Endodermal cell (in vitro differentiated cells): ENCODE results near the gene GDF11. TPM values are rescaled to one million over a fixed set of nuclear protein-coding genes. Genes with fewer than 3 reads are reported as not detected.
A peak's percentile ranks its signal among the peaks of the same experiment; 100 is the strongest.

Source experiments
- DNase-seq: peaks from one replicate; pipeline ENCODE4 v3.0.0-alpha.2; 2017
- H3K27ac ChIP-seq: 2 replicates; pipeline ENCODE4 v1.5.1; 2013; ENCODE audit warnings: mild to moderate bottlenecking, low read depth, low read length, moderate library complexity
- H3K27me3 ChIP-seq: 2 replicates; pipeline ENCODE4 v1.6.1; 2013; ENCODE audit warnings: mild to moderate bottlenecking, low read length, moderate library complexity; ENCODE audit not compliant: insufficient read depth, control insufficient read depth, poor library complexity, severe bottlenecking
- H3K36me3 ChIP-seq: 2 replicates; pipeline ENCODE4 v1.7.0; 2013; ENCODE audit warnings: mild to moderate bottlenecking, low read length, moderate library complexity; ENCODE audit not compliant: control insufficient read depth, insufficient read depth
- H3K4me1 ChIP-seq: one replicate; pipeline ENCODE4 v1.7.0; 2013; ENCODE audit warnings: low read length; ENCODE audit not compliant: control insufficient read depth, insufficient read depth
- H3K4me3 ChIP-seq: 2 replicates; pipeline ENCODE4 v1.5.1; 2013; ENCODE audit warnings: mild to moderate bottlenecking, low read length, moderate library complexity
- H3K9ac ChIP-seq: 2 replicates; pipeline ENCODE4 v1.6.1; 2013; ENCODE audit warnings: mild to moderate bottlenecking, low read length, moderate library complexity; ENCODE audit not compliant: poor library complexity, severe bottlenecking; ENCODE audit errors: extremely low read depth
- H3K9me3 ChIP-seq: 2 replicates; pipeline ENCODE4 v1.6.1; 2013; ENCODE audit warnings: mild to moderate bottlenecking, low read length, moderate library complexity; ENCODE audit not compliant: control insufficient read depth
- H3K27ac Mint-ChIP-seq: 2 replicates; pipeline ENCODE4 v1.8.0; 2020; ENCODE audit warnings: mixed read lengths
- H3K27me3 Mint-ChIP-seq: 2 replicates; pipeline ENCODE4 v1.8.0; 2021; ENCODE audit warnings: mild to moderate bottlenecking, mixed read lengths; ENCODE audit not compliant: insufficient read depth
- H3K36me3 Mint-ChIP-seq: 2 replicates; pipeline ENCODE4 v1.8.0; 2020; ENCODE audit warnings: low read depth, mixed read lengths
- H3K4me1 Mint-ChIP-seq: 2 replicates; pipeline ENCODE4 v1.8.0; 2020; ENCODE audit warnings: mixed read lengths
- H3K4me3 Mint-ChIP-seq: 2 replicates; pipeline ENCODE4 v1.8.0; 2020; ENCODE audit warnings: mild to moderate bottlenecking, moderate library complexity, mixed read lengths
- H3K9me3 Mint-ChIP-seq: 2 replicates; pipeline ENCODE4 v1.8.0; 2020; ENCODE audit warnings: mild to moderate bottlenecking, mixed read lengths
- CTCF ChIP-seq: fragments of 200-600 bp; sonication (generic); conservative IDR thresholded peaks from 2 replicates; pipeline ENCODE4 v1.5.0; 2021; ENCODE audit warnings: antibody characterized with exemption, mild to moderate bottlenecking
- WGBS, 2 experiments: methylation state at CpG; one replicate each; pipeline versions ENCODE4 v1.1.5 to v1.1.7; 2013; ENCODE audit warnings: missing lambda C conversion rate in 2 of 2, mixed read lengths in 1 of 2; ENCODE audit not compliant: insufficient coverage in 1 of 2, insufficient read length in 1 of 2; 5-methylcytosine and 5-hydroxymethylcytosine counted together
- long read RNA-seq, 4 experiments: library from polyadenylated mRNA in 2 of 4; library from RNA in 1 of 4; library from capped mRNA in 1 of 4; stranded (forward) in 3 of 4; unstranded in 1 of 4; transcript quantifications; one replicate each; pipeline ENCODE4 v2.0.0, GENCODE V29; 2020 to 2021; ENCODE audit warnings: inconsistent platforms in 1 of 4
- polyA plus RNA-seq, 2 experiments: library from polyadenylated mRNA; stranded (reverse); fragments of 50-300 nt; gene quantifications; one replicate each; pipeline ENCODE4 v1.2.3, GENCODE V29; 2013
- total RNA-seq, 2 donors: library from RNA; stranded (reverse); fragmentation: NEBNext Ultra II Directional in 1 of 2; extraction: Animal tissue kit (Norgen Biotek cat#: 25700) in 1 of 2; gene quantifications; 2 replicates in 1 of 2; 3 replicates in 1 of 2; pipeline ENCODE4 v1.2.1, GENCODE V29; 2021

GDF11 gene
- total RNA-seq: 10 to 100 TPM; 29.8 to 33.0 TPM
- polyA plus RNA-seq (2013, experiment 1 of 2): 32.4 TPM
- polyA plus RNA-seq (2013, experiment 2 of 2): 28.6 TPM
- long read RNA-seq, experiment 1, full-length matches to known transcripts: 6 of 14 reads
- long read RNA-seq, experiment 1, partial matches to known transcripts: 1 of 14 reads
- long read RNA-seq, experiment 1, other reads (novel, unspliced or antisense): 7 of 14 reads
- long read RNA-seq, experiment 2, full-length matches to known transcripts: 6 of 18 reads
- long read RNA-seq, experiment 2, partial matches to known transcripts: 1 of 18 reads
- long read RNA-seq, experiment 2, other reads (novel, unspliced or antisense): 11 of 18 reads
- long read RNA-seq, experiment 3, partial matches to known transcripts: 0 of 2 reads
- long read RNA-seq, experiment 3, other reads (novel, unspliced or antisense): 2 of 2 reads
- long read RNA-seq, experiment 4, full-length matches to known transcripts: 1 of 13 reads
- long read RNA-seq, experiment 4, partial matches to known transcripts: 9 of 13 reads
- long read RNA-seq, experiment 4, other reads (novel, unspliced or antisense): 3 of 13 reads

GRCh38 chr12:55742719-55743405 is at the start of gene GDF11:
GDF11 (plus strand) TSS chr12:55743122; CDS start chr12:55743317, 195 bp downstream.
- 1 to 4% methylated on average over 3 to 26 of the region's 53 CpGs for WGBS, 2 experiments
- H3K27me3 Mint-ChIP-seq: no peaks in the 10 kb centered on the region
- Histone ChIP-seq H3K4me1 (peaks cover 5% of the 10 kb centered on the region), H3K27ac (peak within 1 kb of the TSS; percentile 94), H3K9me3 (no peaks in the 10 kb centered on the region), H3K4me3 (peak within 1 kb of the TSS; percentile 96), H3K36me3 (peaks cover 12% of the 10 kb centered on the region), H3K9ac (peak within 1 kb of the TSS; percentile 71), H3K27me3 (no peaks in the 10 kb centered on the region)
- peaks cover 49% of the 10 kb centered on the region for H3K4me1 Mint-ChIP-seq
- peak within 1 kb of the TSS; percentile 92 for H3K4me3 Mint-ChIP-seq
- TF ChIP-seq CTCF: no peak
- peak; percentile 95 for DNase-seq
- H3K9me3 Mint-ChIP-seq: no peaks in the 10 kb centered on the region
- peaks cover 8% of the 10 kb centered on the region for H3K36me3 Mint-ChIP-seq
- H3K27ac Mint-ChIP-seq: peak within 1 kb of the TSS; percentile 89

GRCh38 chr12:55693323-55694187 is 49.4 kb upstream of the GDF11 start:
- Histone ChIP-seq H3K9ac (no peak overlapping the region), H3K9me3 (no peaks in the 10 kb centered on the region), H3K4me3 (no peak overlapping the region), H3K36me3 (no peaks in the 10 kb centered on the region), H3K27me3 (no peaks in the 10 kb centered on the region), H3K4me1 (no peaks in the 10 kb centered on the region), H3K27ac (no peak overlapping the region)
- 94 to 100% methylated on average over 3 to 7 of the region's 7 CpGs for WGBS, 2 experiments
- no peak overlapping the region for H3K4me3 Mint-ChIP-seq
- no peak overlapping the region for H3K27ac Mint-ChIP-seq
- no peaks in the 10 kb centered on the region for H3K9me3 Mint-ChIP-seq
- DNase-seq: no peak
- H3K4me1 Mint-ChIP-seq: no peaks in the 10 kb centered on the region
- H3K36me3 Mint-ChIP-seq: peaks cover 34% of the 10 kb centered on the region
- TF ChIP-seq CTCF: no peak
- no peaks in the 10 kb centered on the region for H3K27me3 Mint-ChIP-seq

DNA sequence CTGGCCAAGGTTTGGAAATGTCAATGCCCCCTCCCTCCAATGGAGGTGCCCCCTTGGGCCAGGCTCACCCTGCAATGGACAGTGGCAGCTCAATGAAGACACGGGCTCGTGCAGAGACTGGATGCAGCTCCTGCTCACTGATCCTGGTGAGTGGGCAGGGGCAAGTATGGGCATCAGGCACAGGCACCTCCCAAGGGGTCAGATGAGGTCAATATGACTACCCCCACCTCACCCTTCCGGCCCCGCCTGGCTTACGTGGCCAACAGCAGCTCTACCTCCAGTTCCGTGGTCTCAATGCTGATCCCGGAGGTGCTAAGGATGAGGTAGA is 48.8 kb upstream of the GDF11 start:
- H3K4me3 Mint-ChIP-seq: no peak overlapping the region
- no peaks in the 10 kb centered on the region for H3K36me3 ChIP-seq
- no peaks in the 10 kb centered on the region for H3K27me3 ChIP-seq
- no peaks in the 10 kb centered on the region for H3K9me3 ChIP-seq
- DNase-seq: no peak
- H3K4me3 ChIP-seq: no peak overlapping the region
- H3K9me3 Mint-ChIP-seq: no peaks in the 10 kb centered on the region
- no peak overlapping the region for H3K9ac ChIP-seq
- H3K4me1 Mint-ChIP-seq: no peaks in the 10 kb centered on the region
- peaks cover 29% of the 10 kb centered on the region for H3K36me3 Mint-ChIP-seq
- H3K27ac Mint-ChIP-seq: no peak overlapping the region
- WGBS, 2 experiments: 96 to 97% methylated on average over 5 to 7 of the region's 7 CpGs
- no peaks in the 10 kb centered on the region for H3K27me3 Mint-ChIP-seq
- H3K27ac ChIP-seq: no peak overlapping the region
- no peak for TF ChIP-seq CTCF
- no peaks in the 10 kb centered on the region for H3K4me1 ChIP-seq
